Smooth muscle cell of bladder (primary cell): ENCODE data around the gene PODXL. TPM values are rescaled to one million over a fixed set of nuclear protein-coding genes. Genes with fewer than 3 reads are reported as not detected.

Experiments used
- total RNA-seq: library from RNA; depleted of rRNA; stranded (reverse); fragments of >200 nt; gene quantifications from 2 replicates; pipeline ENCODE4 v1.2.3, GENCODE V29; 2014

PODXL gene
- total RNA-seq, result 0.28 and 0.83 TPM in 2 replicates

DNA sequence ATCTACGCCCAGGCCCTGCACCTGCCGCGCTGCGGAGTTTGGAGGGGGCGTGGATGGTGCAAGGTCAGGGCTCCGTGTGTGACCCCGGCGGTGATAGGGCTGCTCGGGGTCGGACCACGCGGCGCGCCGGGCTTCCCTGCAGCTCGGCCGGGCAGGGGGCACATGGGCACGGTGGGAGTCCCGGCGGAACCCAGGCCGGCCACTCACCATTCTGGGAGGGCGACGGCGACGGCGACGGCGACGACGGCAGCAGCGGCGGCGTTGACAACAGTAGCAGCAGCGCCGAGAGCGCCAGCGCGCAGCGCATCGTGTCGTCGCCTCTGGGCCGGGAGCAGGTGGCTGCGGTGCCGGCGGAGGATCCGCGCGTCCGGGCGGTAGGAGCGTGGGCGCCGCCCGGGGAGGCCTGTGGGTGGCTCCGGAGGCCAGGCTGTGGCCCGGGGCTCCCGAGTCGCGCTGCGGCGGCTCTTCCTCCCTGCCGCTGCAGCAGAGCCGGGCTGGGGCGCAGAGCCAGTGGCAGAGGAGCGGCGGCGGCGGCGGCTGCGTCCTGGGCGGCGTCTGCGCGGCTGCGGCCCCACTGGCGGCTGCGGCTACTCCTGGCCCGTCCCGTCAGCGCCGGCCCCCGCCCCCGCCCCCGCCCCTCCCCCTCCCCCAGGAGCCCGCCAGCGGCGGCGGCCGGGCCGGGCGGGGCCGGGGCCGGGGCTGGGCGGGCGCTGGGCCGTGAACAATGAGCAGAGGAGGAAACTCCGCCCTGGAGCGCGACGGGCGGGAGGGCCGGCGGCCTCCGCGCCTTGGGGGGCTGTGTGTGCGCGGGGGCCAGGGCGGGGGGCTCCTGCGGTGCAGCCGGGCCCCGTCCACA, at the start of gene PODXL:
PODXL (minus strand) TSS at position 576 of the 856 bp plus-strand sequence; CDS start at position 307, 269 bp downstream.

Other genes with a start within 250 kb of the PODXL start
- gene MKLN1, start 228.8 kb downstream of the PODXL start, total RNA-seq, result 30.6 and 38.9 TPM in 2 replicates